Uterus (tissue), 4 donors: ENCODE results near the gene BPIFB6. TPM values are rescaled to one million over a fixed set of nuclear protein-coding genes. Genes with fewer than 3 reads are reported as not detected.

ENCODE experiments used
- DNase-seq, 2 donors: peaks; one replicate each; pipeline ENCODE4 v3.0.0-alpha.2; 2019 to 2020
- H3K27ac ChIP-seq, 2 donors: fragments of 200-600 bp; sonication (generic); 1 replicate in 1 of 2; 2 replicates in 1 of 2; pipeline ENCODE4 v1.5.1; 2016 to 2018
- H3K27me3 ChIP-seq, 2 donors: fragments of 200-600 bp; sonication (generic); one replicate each; pipeline ENCODE4 v1.5.1; 2018 to 2019; ENCODE audit warnings: control low read depth in 1 of 2
- H3K36me3 ChIP-seq, 2 donors: fragments of 200-600 bp; sonication (generic); one replicate each; pipeline ENCODE4 v1.5.1; 2019; ENCODE audit warnings: control low read depth in 1 of 2
- H3K4me1 ChIP-seq, 2 donors: fragments of 200-600 bp; sonication (generic); one replicate each; pipeline ENCODE4 v1.5.1; 2018 to 2019; ENCODE audit warnings: control low read depth in 1 of 2
- H3K4me3 ChIP-seq, 2 donors: fragments of 200-600 bp; sonication (generic); 1 replicate in 1 of 2; 2 replicates in 1 of 2; pipeline ENCODE4 v1.5.1; 2018 to 2019; ENCODE audit warnings: mild to moderate bottlenecking in 1 of 2
- H3K9me3 ChIP-seq, 2 donors: fragments of 200-600 bp; sonication (generic); one replicate each; pipeline ENCODE4 v1.5.1; 2019; ENCODE audit warnings: control low read depth in 1 of 2
- CTCF ChIP-seq, 4 experiments: fragments of 200-600 bp in 2 of 4; fragments of 450-650 bp in 2 of 4; sonication (generic) in 2 of 4; IDR thresholded peaks; one replicate each; pipeline ENCODE4 v1.5.1; 2016 to 2019; ENCODE audit warnings: antibody characterized with exemption in 4 of 4, mild to moderate bottlenecking in 2 of 4, moderate library complexity in 1 of 4
- POLR2A ChIP-seq, 2 donors: fragments of 450-650 bp; IDR thresholded peaks; one replicate each; pipeline ENCODE4 v1.6.1; 2016; ENCODE audit warnings: antibody characterized with exemption in 2 of 2, mild to moderate bottlenecking in 1 of 2, moderate library complexity in 1 of 2
- intact Hi-C: fragments of 100-400 bp; cut with DNase I; formaldehyde crosslinking; loops from one replicate; pipeline ENCODE4 v1.15.1; 2023; ENCODE audit warnings: low total_unique reads
- total RNA-seq, 4 donors: library from RNA; depleted of rRNA in 3 of 4; stranded (reverse); fragments of >200 nt in 3 of 4; gene quantifications; one replicate each; pipeline versions ENCODE4 v1.1.0 to v1.2.4, GENCODE V29; 2014 to 2023
- donor health status: DM: yes; HTN: yes; CAD: no.

BPIFB6 gene
- total RNA-seq, 4 donors from 2014 or later = not detected

GRCh38 chr20:33008336-33009213, 22.9 kb upstream of the BPIFB6 start:
- Histone ChIP-seq H3K27ac (no peak overlapping the region), H3K27me3 (no peaks in the 10 kb centered on the region), H3K9me3 (no peaks in the 10 kb centered on the region), H3K36me3 (no peaks in the 10 kb centered on the region), H3K4me3 (no peak overlapping the region), H3K4me1 (no peaks in the 10 kb centered on the region)
- intact Hi-C loops = no loop called here
- TF ChIP-seq POLR2A (IDR thresholded peaks at IDR 0.05) (no peak), CTCF (IDR thresholded peaks at IDR 0.05) (no peak)
- DNase-seq = no peak

- Histone ChIP-seq H3K4me1 (no peaks in the 10 kb centered on the region), H3K27ac (no peak overlapping the region), H3K9me3 (no peaks in the 10 kb centered on the region), H3K4me3 (no peak overlapping the region), H3K27me3 (no peaks in the 10 kb centered on the region), H3K36me3 (no peaks in the 10 kb centered on the region)
- DNase-seq = no peak
- intact Hi-C loops = no loop called here
- TF ChIP-seq CTCF (IDR thresholded peaks at IDR 0.05) = no peak
- TF ChIP-seq POLR2A (IDR thresholded peaks at IDR 0.05) = no peak
These were observed 22.0 kb upstream of the BPIFB6 start for GRCh38 chr20:33009214-33010132.

- DNase-seq = no peak
- no peak overlapping the region for H3K4me3 ChIP-seq
- no peaks in the 10 kb centered on the region for H3K9me3 ChIP-seq
- H3K4me1 ChIP-seq = no peaks in the 10 kb centered on the region
- TF ChIP-seq POLR2A (IDR thresholded peaks at IDR 0.05) (no peak), CTCF (IDR thresholded peaks at IDR 0.05) (no peak)
- H3K27ac ChIP-seq = no peak overlapping the region
- intact Hi-C loops = no loop called here
- no peaks in the 10 kb centered on the region for H3K27me3 ChIP-seq
- H3K36me3 ChIP-seq = no peaks in the 10 kb centered on the region
These were observed 21.3 kb upstream of the BPIFB6 start for GRCh38 chr20:33010133-33010504.

DNA sequence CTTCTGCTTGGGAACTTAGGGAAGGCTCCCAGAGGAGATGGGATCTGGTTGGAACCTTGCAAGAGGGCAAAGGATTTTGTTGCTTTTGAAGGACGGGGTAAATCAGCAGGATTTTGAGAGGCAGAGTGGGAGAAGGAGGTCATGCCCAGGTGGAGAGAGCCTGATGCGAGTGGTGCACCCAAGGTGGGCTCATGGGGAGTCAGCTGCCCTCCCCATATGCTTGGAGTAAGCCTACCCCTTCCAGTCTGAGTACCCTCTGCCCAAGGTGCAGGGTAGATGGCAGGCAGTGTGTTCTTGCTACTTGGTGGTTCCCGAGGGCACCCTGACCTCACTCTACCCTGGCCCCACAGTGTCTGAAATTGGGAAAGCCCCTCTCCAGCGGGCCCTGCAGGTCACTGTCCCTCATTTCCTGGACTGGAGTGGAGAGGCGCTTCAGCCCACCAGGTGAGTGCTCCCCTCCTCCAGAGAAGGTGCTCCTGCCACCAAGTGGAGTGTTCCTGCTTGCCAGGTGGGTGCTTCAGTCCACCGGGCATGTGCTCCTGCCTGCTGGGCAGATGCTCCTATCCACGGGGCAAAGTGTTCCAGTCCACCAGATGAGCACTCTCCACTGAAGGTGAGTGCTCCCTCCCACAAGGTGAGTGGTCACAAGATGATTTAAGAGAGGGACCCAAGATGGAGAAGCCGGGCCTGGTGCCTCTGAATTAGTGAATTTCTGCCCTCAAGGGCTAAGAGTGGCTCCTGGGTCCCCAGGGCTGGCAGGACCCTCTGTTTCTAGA, 20.6 kb upstream of the BPIFB6 start:
- intact Hi-C loops = no loop called here
- Histone ChIP-seq H3K4me3 (no peak overlapping the region), H3K36me3 (no peaks in the 10 kb centered on the region), H3K27ac (no peak overlapping the region), H3K9me3 (no peaks in the 10 kb centered on the region), H3K27me3 (no peaks in the 10 kb centered on the region), H3K4me1 (no peaks in the 10 kb centered on the region)
- TF ChIP-seq POLR2A (IDR thresholded peaks at IDR 0.05) = no peak
- TF ChIP-seq CTCF (IDR thresholded peaks at IDR 0.05) = no peak
- no peak for DNase-seq
